ENCODE results near the gene OR4N5.

DNA sequence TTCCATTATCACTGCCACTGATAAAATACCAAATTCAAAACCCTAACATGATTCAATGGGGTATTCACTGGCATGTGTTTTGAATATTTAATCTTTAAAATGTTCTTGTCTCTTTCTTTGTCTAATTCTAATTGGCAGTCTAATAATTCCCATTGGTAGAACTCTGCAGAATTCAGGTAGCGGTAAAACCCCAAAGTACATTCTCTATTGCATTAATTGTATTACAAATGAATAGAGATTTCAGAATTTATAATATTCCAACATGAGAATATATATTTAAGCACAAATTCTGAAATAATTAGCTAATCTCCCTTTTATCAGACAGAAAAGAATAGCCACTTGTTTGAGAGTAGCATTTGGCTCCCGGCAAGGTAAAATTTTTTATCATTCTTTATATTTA lies at the start of gene OR4N5:
- TF ChIP-seq POLR2AphosphoS5 (IDR thresholded peaks at IDR 0.05; ENCODE audit: borderline replicate concordance, low read depth, low read length) (no peak), FOXP2 (optimal IDR thresholded peaks at IDR 0.05; ENCODE audit: control extremely low read depth, extremely low read length, insufficient read depth) (no peak), EZH2 (IDR thresholded peaks at IDR 0.05) (no peak)
